Parathyroid adenoma (tissue), 2 donors: ENCODE results near the gene SLC16A14.
"Not testable (repeated sequence)": the region's sequence is repeated elsewhere in the genome, so short reads cannot be mapped to it uniquely, and the experiment has no call there.

ENCODE experiments used
- H2AFZ ChIP-seq: fragments of 300-600 bp; sonication (generic); one replicate; pipeline ENCODE4 v1.7.0; 2017; ENCODE audit warnings: antibody characterized with exemption, mild to moderate bottlenecking
- H3K27ac ChIP-seq: fragments of 300-600 bp; sonication (generic); one replicate; pipeline ENCODE4 v1.7.0; 2017
- H3K27me3 ChIP-seq: fragments of 300-600 bp; sonication (generic); one replicate; pipeline ENCODE4 v1.7.0; 2017; ENCODE audit warnings: low read length; ENCODE audit not compliant: control insufficient read depth, insufficient read depth
- H3K36me3 ChIP-seq: fragments of 300-600 bp; sonication (generic); one replicate; pipeline ENCODE4 v1.7.0; 2017; ENCODE audit warnings: low read length; ENCODE audit not compliant: control insufficient read depth, insufficient read depth
- H3K4me1 ChIP-seq: fragments of 300-600 bp; sonication (generic); one replicate; pipeline ENCODE4 v1.7.0; 2017; ENCODE audit warnings: control low read depth
- H3K4me2 ChIP-seq: fragments of 300-600 bp; sonication (generic); one replicate; pipeline ENCODE4 v1.7.0; 2017; ENCODE audit warnings: low read length
- H3K4me3 ChIP-seq: fragments of 300-600 bp; sonication (generic); one replicate; pipeline ENCODE4 v1.7.0; 2017; ENCODE audit warnings: low read depth, low read length
- H3K79me2 ChIP-seq: fragments of 300-600 bp; sonication (generic); one replicate; pipeline ENCODE4 v1.7.0; 2017; ENCODE audit warnings: control low read depth
- H3K9ac ChIP-seq: fragments of 300-600 bp; sonication (generic); one replicate; pipeline ENCODE4 v1.7.0; 2017; ENCODE audit warnings: mild to moderate bottlenecking
- H3K9me3 ChIP-seq: fragments of 300-600 bp; sonication (generic); one replicate; pipeline ENCODE4 v1.7.0; 2017; ENCODE audit warnings: low read length; ENCODE audit not compliant: control insufficient read depth
- CTCF ChIP-seq: fragments of 300-600 bp; sonication (generic); IDR thresholded peaks from one replicate; pipeline ENCODE4 v1.7.0; 2017; ENCODE audit warnings: antibody characterized with exemption, mild to moderate bottlenecking
- donor health status: primary hyperparathyroidism.

Gene SLC16A14, protein sequence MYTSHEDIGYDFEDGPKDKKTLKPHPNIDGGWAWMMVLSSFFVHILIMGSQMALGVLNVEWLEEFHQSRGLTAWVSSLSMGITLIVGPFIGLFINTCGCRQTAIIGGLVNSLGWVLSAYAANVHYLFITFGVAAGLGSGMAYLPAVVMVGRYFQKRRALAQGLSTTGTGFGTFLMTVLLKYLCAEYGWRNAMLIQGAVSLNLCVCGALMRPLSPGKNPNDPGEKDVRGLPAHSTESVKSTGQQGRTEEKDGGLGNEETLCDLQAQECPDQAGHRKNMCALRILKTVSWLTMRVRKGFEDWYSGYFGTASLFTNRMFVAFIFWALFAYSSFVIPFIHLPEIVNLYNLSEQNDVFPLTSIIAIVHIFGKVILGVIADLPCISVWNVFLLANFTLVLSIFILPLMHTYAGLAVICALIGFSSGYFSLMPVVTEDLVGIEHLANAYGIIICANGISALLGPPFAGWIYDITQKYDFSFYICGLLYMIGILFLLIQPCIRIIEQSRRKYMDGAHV

DNA sequence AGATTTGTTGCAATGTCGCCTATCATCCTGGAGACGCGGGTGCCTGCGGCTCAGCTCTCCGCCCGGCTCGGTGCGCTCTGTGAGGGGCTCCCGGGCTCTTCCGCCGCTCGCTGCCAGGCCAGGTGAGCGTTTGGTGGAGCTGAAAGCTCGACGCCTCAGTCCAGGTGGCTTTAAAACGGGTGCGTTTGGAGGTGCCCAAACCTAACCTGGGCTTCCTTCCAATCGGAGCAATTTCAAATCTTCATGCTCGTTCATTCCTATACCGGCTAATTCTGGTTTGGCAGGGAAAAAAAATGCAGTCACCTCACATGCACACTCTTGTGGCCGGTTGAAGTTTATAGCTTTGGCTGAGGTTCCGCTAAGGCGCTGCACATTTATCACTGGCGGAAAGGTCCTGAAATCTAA, at the start of gene SLC16A14:
TSS of gene SLC16A14 (minus strand) at position 274 of the 405 bp plus-strand sequence. CDS start 9,572 bp downstream, outside the sequence.
- peak; percentile 50 for TF ChIP-seq CTCF
- Histone ChIP-seq H3K79me2 (peaks cover 14% of the 10 kb centered on the region), H3K4me3 (peak within 1 kb of the TSS; percentile 69), H3K36me3 (no peaks in the 10 kb centered on the region), H3K27me3 (no peaks in the 10 kb centered on the region), H2AFZ (peak within 1 kb of the TSS; percentile 93), H3K27ac (peak within 1 kb of the TSS; percentile 90), H3K9me3 (no peaks in the 10 kb centered on the region), H3K4me2 (peak within 1 kb of the TSS; percentile 95), H3K9ac (peak within 1 kb of the TSS; percentile 93), H3K4me1 (peaks cover 8% of the 10 kb centered on the region)

DNA sequence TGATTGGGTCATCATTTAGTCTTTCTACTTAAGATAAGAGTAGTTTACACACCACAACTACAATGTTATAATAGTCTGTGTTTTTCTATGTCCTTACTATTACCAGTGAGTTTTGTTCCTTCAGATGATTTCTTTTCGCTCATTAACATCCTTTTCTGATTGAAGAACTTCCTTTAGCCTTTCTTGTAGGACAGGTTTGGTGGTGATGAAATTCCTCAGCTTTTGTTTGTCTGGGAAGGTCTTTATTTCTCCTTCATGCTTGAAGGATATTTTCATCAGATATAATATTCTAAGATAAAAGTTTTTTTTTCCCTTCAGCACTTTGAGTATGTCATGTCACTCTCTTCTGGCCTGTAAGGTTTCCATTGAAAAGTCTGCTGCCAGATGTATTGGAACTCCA, 38.0 kb upstream of the SLC16A14 start:
- no peak for TF ChIP-seq CTCF
- Histone ChIP-seq H3K27me3 (no peaks in the 10 kb centered on the region), H3K4me1 (peaks cover 8% of the 10 kb centered on the region), H3K36me3 (no peaks in the 10 kb centered on the region), H2AFZ (peak overlapping the region; percentile 17), H3K79me2 (no peaks in the 10 kb centered on the region), H3K9me3 (peaks cover 4% of the 10 kb centered on the region), H3K4me2 (no peak overlapping the region), H3K9ac (no peak overlapping the region), H3K27ac (peak overlapping the region; percentile 82), H3K4me3 (no peak overlapping the region)

GRCh38 chr2:230101967-230102366, 33.2 kb upstream of the SLC16A14 start:
- not testable (repeated sequence) for H3K9ac ChIP-seq

DNA sequence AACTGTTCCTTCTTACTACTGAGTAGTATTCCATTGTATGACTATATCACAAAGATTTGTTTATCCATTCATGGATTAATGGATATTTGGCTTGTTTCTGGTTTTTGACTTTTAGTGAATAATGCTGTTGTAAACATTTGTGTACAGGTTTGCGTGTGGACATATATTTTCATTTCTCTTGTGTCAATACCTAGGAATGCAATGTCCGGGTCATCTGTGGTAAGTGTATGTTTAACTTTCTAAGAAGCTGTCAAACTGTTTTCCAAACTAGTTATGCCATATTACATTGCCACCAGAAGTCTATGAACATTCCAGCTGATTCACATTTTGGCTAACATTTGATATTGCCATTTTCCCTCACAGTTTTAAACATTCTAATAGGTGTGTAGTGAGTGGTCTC, 29.1 kb upstream of the SLC16A14 start:
- Histone ChIP-seq H3K4me2 (no peak overlapping the region), H3K79me2 (no peaks in the 10 kb centered on the region), H3K4me1 (no peaks in the 10 kb centered on the region), H2AFZ (no peak overlapping the region), H3K9ac (no peak overlapping the region), H3K4me3 (no peak overlapping the region), H3K9me3 (no peaks in the 10 kb centered on the region), H3K27ac (no peak overlapping the region), H3K27me3 (no peaks in the 10 kb centered on the region), H3K36me3 (no peaks in the 10 kb centered on the region)
- no peak for TF ChIP-seq CTCF

More at GRCh38 chr2:230101967-230102366, 33.2 kb upstream of the SLC16A14 start:
- H3K36me3 ChIP-seq, H3K27me3 ChIP-seq, H3K9me3 ChIP-seq, H2AFZ ChIP-seq, H3K4me1 ChIP-seq, H3K27ac ChIP-seq, H3K4me2 ChIP-seq, H3K79me2 ChIP-seq, H3K4me3 ChIP-seq: not testable (repeated sequence)

DNA sequence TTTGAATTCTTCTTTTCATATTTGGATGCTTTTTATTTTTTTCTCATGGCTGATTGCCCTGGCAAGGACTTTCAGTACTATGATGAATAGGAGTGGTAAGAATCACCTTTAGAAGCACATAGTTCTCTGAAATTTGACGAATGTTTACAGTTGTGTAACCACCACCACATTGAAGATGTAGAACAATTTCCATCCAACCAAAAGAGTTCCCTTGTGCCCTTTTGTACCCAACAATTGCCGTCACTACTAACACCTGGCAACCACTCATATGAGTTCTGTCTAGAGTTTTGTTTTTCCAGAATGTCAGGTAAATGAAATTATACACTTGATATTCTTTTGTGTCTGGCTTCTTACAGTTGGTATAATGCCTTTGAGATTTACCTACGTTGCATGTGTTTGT, 28.7 kb upstream of the SLC16A14 start:
- TF ChIP-seq CTCF: no peak
- no peaks in the 10 kb centered on the region for H3K79me2 ChIP-seq
- H3K36me3 ChIP-seq: no peaks in the 10 kb centered on the region
- H3K27me3 ChIP-seq: no peaks in the 10 kb centered on the region
- H3K4me3 ChIP-seq: no peak overlapping the region
- no peaks in the 10 kb centered on the region for H3K4me1 ChIP-seq
- no peaks in the 10 kb centered on the region for H3K9me3 ChIP-seq
- H3K9ac ChIP-seq: no peak overlapping the region
- H2AFZ ChIP-seq: no peak overlapping the region
- no peak overlapping the region for H3K27ac ChIP-seq
- H3K4me2 ChIP-seq: no peak overlapping the region
